CD4-positive, alpha-beta T cell treated with Interleukin-17A for 4 hours (primary cell): ENCODE results near the gene CDC14B.

Experiments
- DNase-seq: peaks from one replicate; pipeline ENCODE4 v3.0.0-alpha.2; 2020; ENCODE audit warnings: mixed read lengths

Gene CDC14B

GRCh38 chr9:96480736-96481135, 138.9 kb downstream of the CDC14B start:
- no peak for DNase-seq

- no peak for DNase-seq
Observed at GRCh38 chr9:96478829-96479371, 140.7 kb downstream of the CDC14B start.

GRCh38 chr9:96476591-96476990, 143.1 kb downstream of the CDC14B start:
- DNase-seq, result no peak

GRCh38 chr9:96476013-96476412, 143.6 kb downstream of the CDC14B start:
- no peak for DNase-seq

GRCh38 chr9:96467784-96468183, 151.9 kb downstream of the CDC14B start:
- DNase-seq, result no peak

GRCh38 chr9:96464426-96464825, 155.2 kb downstream of the CDC14B start:
- no peak for DNase-seq

- no peak for DNase-seq
Observed at GRCh38 chr9:96462541-96462940, 157.1 kb downstream of the CDC14B start.

- no peak for DNase-seq
Observed at GRCh38 chr9:96461336-96461735, 158.3 kb downstream of the CDC14B start.

GRCh38 chr9:96460882-96461281, 158.8 kb downstream of the CDC14B start:
- no peak for DNase-seq

GRCh38 chr9:96460470-96460869, 159.2 kb downstream of the CDC14B start:
- DNase-seq, result no peak

GRCh38 chr9:96459268-96460007, 160.2 kb downstream of the CDC14B start:
- no peak for DNase-seq

GRCh38 chr9:96458226-96458625, 161.4 kb downstream of the CDC14B start:
- DNase-seq, result no peak

- DNase-seq, result no peak
Observed at GRCh38 chr9:96457266-96457665, 162.4 kb downstream of the CDC14B start.

GRCh38 chr9:96453625-96454024, 166.0 kb downstream of the CDC14B start:
- no peak for DNase-seq

- DNase-seq, result peak; percentile 64
Observed at GRCh38 chr9:96450613-96451528, 168.8 kb downstream of the CDC14B start.
